ENCODE data around the gene EZH2. TPM values are rescaled to one million over a fixed set of nuclear protein-coding genes. Genes with fewer than 3 reads are reported as not detected.

EZH2 gene
- total and polyA plus RNA-seq, 2 donors (not counting 3 experiments of a cell fraction or from before 2014, with no cell fraction given): 16.9 to 33.4 TPM

GRCh38 chr7:148919859-148920258 lies 35.8 kb upstream of the EZH2 start:
- dilution Hi-C loops (cut with MboI; ENCODE audit: extremely low pct_ligation_motif_present, low sequenced_read_pairs): no loop called here

More at GRCh38 chr7:148919859-148920258, 35.8 kb upstream of the EZH2 start:
- ChIA-PET POLR2A (no interaction called here), CTCF (interaction anchor here (0.9 to 1.3 kb wide), 2 partner anchors 43 to 344 kb away, joined by 3 read pairs; no protein-coding TSS in a partner anchor)
- H2AFZ ChIP-seq (ENCODE audit: low read depth, low read length): no peak overlapping the region
- DNase-seq (ENCODE audit: low read depth, low spot score): no peak
- H3K27ac ChIP-seq (ENCODE audit: insufficient read depth, low read depth, low read length): no peak overlapping the region
- no peak for FAIRE-seq
- H3K4me1 ChIP-seq (ENCODE audit: control insufficient read depth, extremely low read depth, insufficient read depth, low read length): no peaks in the 10 kb centered on the region
- no peaks in the 10 kb centered on the region for H3K36me3 ChIP-seq (ENCODE audit: control insufficient read depth in 2 of 2, extremely low read depth in 1 of 2, insufficient read depth in 2 of 2, low read length in 2 of 2)
- H4K20me1 ChIP-seq (replicated peaks; ENCODE audit: control insufficient read depth, extremely low read depth, insufficient read depth, low read length): no peaks in the 10 kb centered on the region
- H3K4me2 ChIP-seq (ENCODE audit: insufficient read depth, low read length): no peak overlapping the region
- H3K4me3 ChIP-seq (replicated peaks in 1 of 3; ENCODE audit: insufficient read depth in 1 of 3, low read depth in 1 of 3, low read length in 3 of 3): no peak overlapping the region
- H3K27me3 ChIP-seq (ENCODE audit: control insufficient read depth in 2 of 2, insufficient read depth in 2 of 2, low read length in 2 of 2): no peaks in the 10 kb centered on the region
- H3K79me2 ChIP-seq (ENCODE audit: control insufficient read depth, insufficient read depth, low read length): no peaks in the 10 kb centered on the region
- no peaks in the 10 kb centered on the region for H3K9me1 ChIP-seq (replicated peaks; ENCODE audit: control insufficient read depth, extremely low read depth, insufficient read depth, low read length)
- H3K9me3 ChIP-seq (replicated peaks; ENCODE audit: control insufficient read depth, insufficient read depth, low read length): no peaks in the 10 kb centered on the region
- TF ChIP-seq POLR2A (IDR thresholded peaks at IDR 0.05; ENCODE audit: low read depth, low read length) (no peak), MAX (IDR thresholded peaks at IDR 0.05; ENCODE audit: insufficient read depth, insufficient read length) (no peak), EZH2 (IDR thresholded peaks at IDR 0.05; ENCODE audit: borderline replicate concordance, low read depth, low read length, severe bottlenecking) (no peak), JUN (IDR thresholded peaks at IDR 0.05; ENCODE audit: borderline replicate concordance, insufficient read depth, insufficient read length, low read depth) (no peak), GATA2 (IDR thresholded peaks at IDR 0.05; ENCODE audit: insufficient read depth, insufficient read length, low read depth, low read length) (no peak), POLR2AphosphoS5 (IDR thresholded peaks at IDR 0.05; ENCODE audit: insufficient read depth, low read depth, low read length) (no peak), MYC (IDR thresholded peaks at IDR 0.05; ENCODE audit: low read depth, low read length) (no peak), FOS (IDR thresholded peaks at IDR 0.05; ENCODE audit: borderline replicate concordance, insufficient read depth, low read length) (no peak), CTCF (IDR thresholded peaks at IDR 0.05; ENCODE audit: extremely low read depth in 1 of 2, insufficient read depth in 1 of 2, low read depth in 1 of 2, low read length in 2 of 2) (no peak)
- no TSS peak for BruUV-seq (replicated peaks)
- intact Hi-C loops (cut with micrococcal nuclease): no loop called here
- H3K9ac ChIP-seq (replicated peaks; ENCODE audit: extremely low read depth, insufficient read depth, low read length): no peak overlapping the region
